DOHH2 (cell line): Measurements from ENCODE around the gene KDM4C.

ENCODE experiments used
- EZH2phosphoT487 ChIP-seq: fragments of 200-600 bp; sonication (generic); IDR thresholded peaks from 2 replicates; pipeline ENCODE4 v1.6.1; 2017; ENCODE audit warnings: borderline replicate concordance, mild to moderate bottlenecking, antibody characterized with exemption, low read length, moderate library complexity, mixed read lengths
- TF ChIP-seq, protein P1 (sequence below): fragments of 200-600 bp; sonication (generic); IDR thresholded peaks from one replicate; pipeline ENCODE4 v1.5.1; 2014; ENCODE audit warnings: antibody characterized with exemption, mild to moderate bottlenecking, low read depth, low read length; ENCODE audit not compliant: poor library complexity, severe bottlenecking

DNA sequence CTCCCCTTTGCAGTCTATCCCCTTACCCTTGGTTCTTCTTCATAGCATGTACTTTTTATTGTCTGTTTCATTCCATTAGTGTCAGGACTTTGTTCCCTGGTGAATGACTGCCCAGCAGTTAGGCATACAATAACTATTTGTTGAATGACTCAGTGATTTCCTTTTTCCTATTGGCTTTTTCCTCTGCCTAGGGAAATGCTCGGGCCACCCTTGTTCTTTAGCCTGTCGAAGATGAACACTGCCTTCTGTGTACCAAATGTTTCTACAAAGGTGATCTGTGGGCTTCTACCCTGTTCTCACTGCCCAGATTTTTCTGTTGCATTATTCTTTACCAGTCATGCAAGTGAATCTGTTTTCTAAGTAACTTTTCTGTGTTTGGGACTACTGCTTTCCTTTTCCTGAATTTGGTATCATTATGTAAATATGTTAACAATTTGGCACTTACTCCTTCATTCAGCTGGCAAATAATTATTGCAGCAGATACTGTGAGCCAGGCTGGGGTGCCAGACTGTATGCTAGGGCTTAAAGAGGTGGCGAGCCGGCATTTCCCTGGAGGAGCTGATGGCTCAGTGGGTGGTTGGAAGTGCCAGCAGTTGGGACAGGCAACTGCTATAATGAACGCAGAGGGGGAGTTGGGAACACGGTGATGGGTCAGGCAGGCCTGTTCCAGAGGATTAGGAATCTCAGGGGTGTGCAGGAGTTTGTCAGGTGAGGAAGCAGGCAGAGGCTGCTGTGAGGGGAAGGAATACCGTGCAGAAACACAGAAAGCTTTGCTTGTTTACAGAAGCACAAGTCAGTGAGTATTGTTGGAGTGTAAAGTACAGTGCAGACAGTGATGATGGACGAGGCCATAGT is 30.6 kb downstream of the KDM4C start:
- TF ChIP-seq, protein P1, sequence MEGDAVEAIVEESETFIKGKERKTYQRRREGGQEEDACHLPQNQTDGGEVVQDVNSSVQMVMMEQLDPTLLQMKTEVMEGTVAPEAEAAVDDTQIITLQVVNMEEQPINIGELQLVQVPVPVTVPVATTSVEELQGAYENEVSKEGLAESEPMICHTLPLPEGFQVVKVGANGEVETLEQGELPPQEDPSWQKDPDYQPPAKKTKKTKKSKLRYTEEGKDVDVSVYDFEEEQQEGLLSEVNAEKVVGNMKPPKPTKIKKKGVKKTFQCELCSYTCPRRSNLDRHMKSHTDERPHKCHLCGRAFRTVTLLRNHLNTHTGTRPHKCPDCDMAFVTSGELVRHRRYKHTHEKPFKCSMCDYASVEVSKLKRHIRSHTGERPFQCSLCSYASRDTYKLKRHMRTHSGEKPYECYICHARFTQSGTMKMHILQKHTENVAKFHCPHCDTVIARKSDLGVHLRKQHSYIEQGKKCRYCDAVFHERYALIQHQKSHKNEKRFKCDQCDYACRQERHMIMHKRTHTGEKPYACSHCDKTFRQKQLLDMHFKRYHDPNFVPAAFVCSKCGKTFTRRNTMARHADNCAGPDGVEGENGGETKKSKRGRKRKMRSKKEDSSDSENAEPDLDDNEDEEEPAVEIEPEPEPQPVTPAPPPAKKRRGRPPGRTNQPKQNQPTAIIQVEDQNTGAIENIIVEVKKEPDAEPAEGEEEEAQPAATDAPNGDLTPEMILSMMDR = no peak
- no peak for TF ChIP-seq EZH2phosphoT487
